Measurements from ENCODE around the gene CLIP3.
"Not testable (repeated sequence)": the region's sequence is repeated elsewhere in the genome, so short reads cannot be mapped to it uniquely, and the experiment has no call there.

Gene CLIP3

GRCh38 chr19:36047835-36048234 is 15.2 kb upstream of the CLIP3 start:
- no peak for DNase-seq (ENCODE audit: low spot score)

- no peak for DNase-seq (ENCODE audit: low spot score)
Observed at GRCh38 chr19:36046443-36047050, 13.9 kb upstream of the CLIP3 start.

GRCh38 chr19:36043952-36044351 is 11.3 kb upstream of the CLIP3 start:
- no peak for DNase-seq (ENCODE audit: low spot score)

GRCh38 chr19:36041831-36042230 is 9.2 kb upstream of the CLIP3 start:
- peak; percentile 51 for DNase-seq (ENCODE audit: low spot score)

GRCh38 chr19:36041092-36041491 is 8.4 kb upstream of the CLIP3 start:
- DNase-seq (ENCODE audit: low spot score), result not testable (repeated sequence)

GRCh38 chr19:36040495-36040894 is 7.8 kb upstream of the CLIP3 start:
- DNase-seq (ENCODE audit: low spot score), result no peak

GRCh38 chr19:36031308-36031707 is 1.4 kb downstream of the CLIP3 start:
- no peak for DNase-seq (ENCODE audit: low spot score)

- no peak for DNase-seq (ENCODE audit: low spot score)
Observed at GRCh38 chr19:36030264-36031148, 2.2 kb downstream of the CLIP3 start.

GRCh38 chr19:36028313-36029041 is 4.2 kb downstream of the CLIP3 start:
- no peak for DNase-seq (ENCODE audit: low spot score)

- no peak for DNase-seq (ENCODE audit: low spot score)
Observed at GRCh38 chr19:36027696-36028095, 5.0 kb downstream of the CLIP3 start.

- DNase-seq (ENCODE audit: low spot score), result no peak
Observed at GRCh38 chr19:36026091-36026876, 6.4 kb downstream of the CLIP3 start.

GRCh38 chr19:36025541-36025940 is 7.1 kb downstream of the CLIP3 start:
- DNase-seq (ENCODE audit: low spot score), result no peak

- no peak for DNase-seq (ENCODE audit: low spot score)
Observed at GRCh38 chr19:36023432-36023831, 9.2 kb downstream of the CLIP3 start.

- DNase-seq (ENCODE audit: low spot score), result no peak
Observed at GRCh38 chr19:36019061-36019670, 13.5 kb downstream of the CLIP3 start.

GRCh38 chr19:36014012-36014924 is 18.4 kb downstream of the CLIP3 start, which contains the start of gene ALKBH6:
Gene ALKBH6 (minus strand): TSS chr19:36014213. CDS start chr19:36013397, 816 bp downstream.
- DNase-seq (ENCODE audit: low spot score), result peak; percentile 99

GRCh38 chr19:36013280-36014011 is 19.2 kb downstream of the CLIP3 start:
- no peak for DNase-seq (ENCODE audit: low spot score)

GRCh38 chr19:36010402-36010801 is 22.3 kb downstream of the CLIP3 start:
- no peak for DNase-seq (ENCODE audit: low spot score)

GRCh38 chr19:36009633-36010379 is 22.9 kb downstream of the CLIP3 start:
- no peak for DNase-seq (ENCODE audit: low spot score)

GRCh38 chr19:36009220-36009619 is 23.5 kb downstream of the CLIP3 start:
- DNase-seq (ENCODE audit: low spot score), result peak; percentile 79

All from HuH-7.5 (cell line).